Activated CD8-positive, alpha-beta memory T cell treated with anti-CD3 and anti-CD28 coated beads for 24 hours (primary cell): ENCODE data around the gene DEFB115.
"Not testable (repeated sequence)": the region's sequence is repeated elsewhere in the genome, so short reads cannot be mapped to it uniquely, and the experiment has no call there.

Source experiments
- DNase-seq: peaks from one replicate; pipeline ENCODE4 v3.0.0-alpha.2; 2020

DEFB115 gene

GRCh38 chr20:31257364-31257763, at the start of gene DEFB115:
TSS of gene DEFB115 (plus strand) at chr20:31257664. CDS start at chr20:31257664, 0 bp downstream.
- DNase-seq, result no peak

DNA sequence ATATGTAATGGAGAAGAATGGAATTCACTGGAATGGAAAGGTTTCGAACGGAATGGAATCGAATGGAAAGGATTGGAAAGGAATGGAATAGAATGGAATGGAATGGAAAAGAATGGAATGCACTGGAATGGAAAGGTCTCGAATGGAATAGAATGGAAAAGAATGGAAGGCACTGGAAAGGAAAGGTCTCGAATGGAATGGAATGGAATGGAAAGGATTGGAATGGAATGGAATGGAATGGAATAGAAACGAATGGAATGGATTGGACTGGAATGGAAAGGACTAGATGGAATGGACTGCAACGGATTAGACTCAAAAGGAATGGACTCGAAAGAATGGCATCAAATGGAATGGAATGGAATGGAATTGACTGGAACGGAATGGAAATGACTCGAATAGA, 20.5 kb upstream of the DEFB115 start:
- no peak for DNase-seq

GRCh38 chr20:31237763-31238162, 19.7 kb upstream of the DEFB115 start:
- DNase-seq, result no peak

- DNase-seq, result no peak
Observed at GRCh38 chr20:31239139-31239538, 18.3 kb upstream of the DEFB115 start.

DNA sequence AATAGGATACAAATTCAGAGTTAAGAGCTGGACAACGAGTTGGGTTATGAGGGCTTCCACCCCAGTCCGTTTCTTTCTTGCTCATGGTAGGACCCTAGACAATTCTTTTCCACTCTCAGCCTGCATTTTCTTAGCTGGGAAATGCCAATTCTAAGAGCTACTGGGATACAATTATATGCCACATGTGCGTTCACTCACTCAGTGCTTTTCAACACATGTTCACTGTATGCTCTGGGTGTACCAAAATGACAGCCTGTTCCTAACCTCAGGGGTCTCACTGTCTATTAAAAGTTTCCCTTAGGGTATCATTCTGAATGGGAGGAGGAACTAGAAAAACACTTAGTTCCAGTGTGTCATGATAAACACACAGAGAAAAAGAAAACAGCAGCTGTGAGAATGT, 505 bp upstream of the DEFB115 start:
- DNase-seq, result no peak

DNA sequence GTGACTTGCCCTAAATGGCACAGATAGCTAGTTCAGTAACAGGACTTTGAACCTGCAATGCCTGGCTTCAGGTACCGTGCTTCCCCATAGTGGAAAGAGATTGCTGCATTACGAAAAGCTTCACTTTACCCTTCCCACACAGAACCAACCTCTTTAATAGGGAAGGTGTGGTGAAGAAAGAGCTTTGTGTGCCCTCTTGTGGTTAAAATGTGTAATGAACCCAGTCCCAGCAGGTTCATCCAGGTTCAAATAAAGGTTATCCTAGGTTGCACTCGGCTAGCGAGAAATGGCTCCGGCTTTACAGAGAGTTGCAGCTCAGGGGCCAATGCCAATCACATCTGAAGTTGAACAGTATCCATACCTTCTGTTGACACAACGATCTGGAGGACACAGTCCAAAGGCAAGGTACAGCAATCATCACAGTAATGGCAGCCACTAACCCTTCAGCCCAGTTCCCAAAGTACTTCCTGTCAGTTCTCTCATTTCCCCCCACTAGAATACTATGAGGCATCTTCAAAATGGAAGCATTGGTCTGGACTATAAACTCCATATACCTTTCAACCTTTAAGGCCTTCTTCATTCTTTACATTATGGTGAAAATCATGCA, 3.0 kb downstream of the DEFB115 start:
- no peak for DNase-seq

DNA sequence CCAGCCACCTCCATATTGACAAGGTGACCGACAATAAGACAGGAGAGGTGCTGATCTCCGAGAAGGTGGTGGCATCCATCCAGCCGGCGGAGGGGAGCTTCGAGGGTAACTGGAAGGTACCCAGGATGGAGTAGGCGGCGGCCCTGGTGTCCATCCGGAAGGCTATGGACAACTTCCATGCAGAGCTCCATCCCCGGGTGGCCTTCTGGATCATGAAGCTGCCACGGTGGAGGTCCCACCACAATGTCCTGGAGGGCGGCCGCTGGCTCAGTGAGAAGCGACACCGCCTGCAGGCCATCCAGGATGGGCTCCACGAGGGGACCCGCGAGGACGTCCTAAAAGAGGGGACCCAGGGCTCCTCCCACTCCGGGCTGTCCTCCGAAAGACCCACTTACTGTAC, 17.0 kb downstream of the DEFB115 start:
- no peak for DNase-seq

- DNase-seq, result no peak
Observed at GRCh38 chr20:31278178-31278577, 20.7 kb downstream of the DEFB115 start.

GRCh38 chr20:31284964-31285363, 27.5 kb downstream of the DEFB115 start:
- not testable (repeated sequence) for DNase-seq

GRCh38 chr20:31308535-31309162, 51.2 kb downstream of the DEFB115 start, which contains the start of gene DEFB116:
TSS of gene DEFB116 (minus strand) at chr20:31308585. CDS start at chr20:31308585, 0 bp downstream.
- no peak for DNase-seq
